Liver (tissue), 3 donors: ENCODE measurements around the gene C1QTNF3.

Experiments
- CTCF ChIP-seq: fragments of 150-350 bp; IDR thresholded peaks from 2 replicates; pipeline ENCODE4 v1.5.1; 2017; ENCODE audit warnings: improper control_type of control experiment, low read depth, low read length; ENCODE audit not compliant: missing input control
- EGR1 ChIP-seq, 2 donors: IDR thresholded peaks; 2 replicates each; pipeline ENCODE4 v1.6.1; 2016 to 2018; ENCODE audit warnings: antibody characterized with exemption in 2 of 2, low read depth in 2 of 2
- FOXA2 ChIP-seq: IDR thresholded peaks from 2 replicates; pipeline ENCODE4 v1.6.1; 2016; ENCODE audit warnings: antibody characterized with exemption
- JUND ChIP-seq, 2 donors: IDR thresholded peaks; 2 replicates each; pipeline ENCODE4 v1.6.1; 2016; ENCODE audit warnings: antibody characterized with exemption in 2 of 2
- MAX ChIP-seq: IDR thresholded peaks from 2 replicates; pipeline ENCODE4 v1.6.1; 2016; ENCODE audit warnings: antibody characterized with exemption
- REST ChIP-seq: IDR thresholded peaks from 2 replicates; pipeline ENCODE4 v1.6.1; 2016; ENCODE audit warnings: antibody characterized with exemption, mild to moderate bottlenecking
- ZBTB33 ChIP-seq: IDR thresholded peaks from 2 replicates; pipeline ENCODE4 v1.6.1; 2016; ENCODE audit warnings: antibody characterized with exemption
- donor health status: healthy.
- donor health status: healthy.

- TF ChIP-seq FOXA2, result no peak
- TF ChIP-seq CTCF, result no peak
- TF ChIP-seq REST, result no peak
- no peak for TF ChIP-seq MAX
- no peak for TF ChIP-seq ZBTB33
- no peak for TF ChIP-seq EGR1 (IDR thresholded peaks at IDR 0.05; ENCODE audit: low read depth in 2 of 2)
- TF ChIP-seq JUND (IDR thresholded peaks at IDR 0.05), result no peak
Measured at GRCh38 chr5:34057118-34057517, 14.1 kb upstream of the C1QTNF3 start.
